Mononuclear cell (primary cell): ENCODE results near the gene RFTN2. TPM values are rescaled to one million over a fixed set of nuclear protein-coding genes. Genes with fewer than 3 reads are reported as not detected.
"Not testable (repeated sequence)": the region's sequence is repeated elsewhere in the genome, so short reads cannot be mapped to it uniquely, and the experiment has no call there.

Source experiments
- H3K27me3 ChIP-seq: 2 replicates; pipeline ENCODE4 v1.6.0; 2011; ENCODE audit warnings: low read length, control low read depth; ENCODE audit not compliant: insufficient read depth
- H3K4me1 ChIP-seq: 2 replicates; pipeline ENCODE4 v1.5.1; 2011; ENCODE audit warnings: mild to moderate bottlenecking, low read length, control low read depth; ENCODE audit not compliant: insufficient read depth
- H3K4me3 ChIP-seq: 2 replicates; pipeline ENCODE4 v1.5.1; 2011; ENCODE audit warnings: mild to moderate bottlenecking, low read length, moderate library complexity
- H3K9me3 ChIP-seq: 2 replicates; pipeline ENCODE4 v1.5.1; 2011; ENCODE audit warnings: low read depth, mild to moderate bottlenecking, control low read depth, low read length
- total RNA-seq: library from RNA; depleted of rRNA; stranded (reverse); fragments of >200 nt; gene quantifications from one replicate; pipeline ENCODE4 v1.2.3, GENCODE V29; 2012

Gene RFTN2
- total RNA-seq, 1 donor, result under 0.01 TPM

GRCh38 chr2:197599285-197599965 lies 76.0 kb downstream of the RFTN2 start:
- H3K27me3 ChIP-seq, result no peaks in the 10 kb centered on the region
- peaks cover 3% of the 10 kb centered on the region for H3K4me1 ChIP-seq
- H3K9me3 ChIP-seq, result no peaks in the 10 kb centered on the region
- H3K4me3 ChIP-seq, result no peak overlapping the region

DNA sequence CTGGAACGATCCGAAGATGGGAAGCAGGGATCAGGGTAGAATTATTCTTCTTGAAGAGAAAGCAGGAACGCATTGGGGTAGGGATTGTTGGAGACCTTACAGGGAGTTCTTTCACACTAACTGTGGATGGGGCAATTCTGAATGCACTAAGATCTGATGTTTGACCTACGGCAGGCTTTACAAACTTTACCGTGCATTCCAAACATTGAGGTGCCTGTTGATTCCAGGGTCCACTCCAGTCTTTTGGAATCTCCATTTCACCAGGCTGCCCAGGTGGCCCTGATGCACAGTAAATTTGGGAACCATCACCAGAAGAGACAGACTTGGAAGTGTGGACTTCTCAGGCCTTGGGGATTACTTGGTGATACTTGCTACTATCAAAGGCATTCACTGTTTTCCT lies 76.9 kb downstream of the RFTN2 start:
- Histone ChIP-seq H3K9me3 (no peaks in the 10 kb centered on the region), H3K4me1 (peaks cover 3% of the 10 kb centered on the region), H3K27me3 (no peaks in the 10 kb centered on the region)

DNA sequence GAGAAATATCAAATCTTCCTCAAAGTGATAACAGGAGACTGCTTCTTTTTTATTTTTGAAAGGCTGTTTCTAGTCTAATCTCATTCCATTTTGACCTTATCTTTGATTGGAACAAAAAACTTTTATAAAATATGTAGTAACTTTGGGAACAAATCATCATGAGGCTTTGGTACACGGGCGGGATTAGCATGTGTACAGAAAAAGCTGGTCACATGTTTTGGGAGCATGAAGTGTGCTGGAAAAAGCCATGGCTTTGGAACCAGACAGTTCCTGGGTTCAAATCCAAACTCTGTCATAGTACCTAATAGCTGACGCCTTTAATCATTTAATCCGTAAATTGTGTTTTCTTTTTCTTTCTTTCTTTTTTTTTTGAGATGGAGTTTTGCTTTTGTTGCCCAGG lies 78.2 kb downstream of the RFTN2 start:
- Histone ChIP-seq H3K9me3 (no peaks in the 10 kb centered on the region), H3K4me1 (peaks cover 3% of the 10 kb centered on the region), H3K27me3 (no peaks in the 10 kb centered on the region), H3K4me3 (no peak overlapping the region)

More for the DNA sequence above, 76.9 kb downstream of the RFTN2 start:
- H3K4me3 ChIP-seq, result no peak overlapping the region

DNA sequence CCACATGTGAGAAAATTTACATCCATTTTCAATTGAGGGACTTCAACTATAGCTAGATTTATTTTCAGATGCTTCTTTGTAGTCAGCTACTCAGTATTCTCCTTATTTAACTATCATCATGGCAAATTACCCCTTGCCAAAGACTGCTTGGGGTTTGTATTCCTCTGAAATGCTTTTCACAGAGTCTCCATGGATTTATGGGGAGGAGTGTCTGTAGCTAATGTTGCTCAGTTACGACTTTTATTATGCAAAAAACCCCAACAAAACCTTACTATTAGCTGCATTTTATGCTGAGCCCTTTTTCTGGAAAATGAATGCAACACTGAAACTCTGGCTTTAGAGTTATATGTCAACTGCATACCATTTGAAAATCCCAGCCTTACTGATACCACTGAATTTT lies 78.6 kb downstream of the RFTN2 start:
- no peaks in the 10 kb centered on the region for H3K9me3 ChIP-seq
- H3K4me1 ChIP-seq, result peaks cover 3% of the 10 kb centered on the region
- H3K4me3 ChIP-seq, result no peak overlapping the region
- no peaks in the 10 kb centered on the region for H3K27me3 ChIP-seq

DNA sequence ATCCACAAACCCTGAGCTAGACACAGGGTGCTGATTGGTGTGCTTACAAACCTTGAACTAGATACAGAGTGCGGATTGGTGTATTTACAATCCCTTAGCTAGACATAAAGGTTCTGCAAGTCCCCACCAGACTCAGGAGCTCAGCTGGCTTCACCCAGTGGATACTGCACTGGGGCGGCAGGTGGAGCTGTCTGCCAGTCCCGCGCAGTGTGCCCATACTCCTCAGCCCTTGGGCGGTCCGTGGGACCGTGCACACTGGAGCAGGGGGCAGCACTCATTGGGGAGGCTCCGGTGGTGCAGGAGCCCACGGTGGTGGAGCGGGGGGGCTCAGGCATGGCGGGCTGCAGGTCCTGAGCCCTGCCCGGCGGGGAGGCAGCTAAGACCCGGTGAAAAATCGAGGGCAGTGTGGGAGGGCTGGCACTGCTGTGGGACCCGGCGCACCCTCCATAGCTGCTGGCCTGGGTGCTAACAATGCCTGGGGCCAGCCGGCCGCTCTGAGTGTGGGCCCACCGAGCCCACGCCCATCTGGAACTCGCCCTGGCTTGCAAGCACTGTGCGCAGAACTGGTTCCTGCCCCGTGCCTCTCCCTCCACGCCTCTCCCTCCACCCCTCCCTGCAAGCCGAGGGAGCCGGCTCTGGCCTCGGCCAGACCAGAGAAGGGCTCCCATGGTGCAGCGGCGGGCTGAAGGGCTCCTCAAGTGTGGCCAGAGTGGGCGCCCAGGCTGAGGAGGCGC lies 83.9 kb downstream of the RFTN2 start:
- Histone ChIP-seq H3K4me1 (no peaks in the 10 kb centered on the region), H3K27me3 (no peaks in the 10 kb centered on the region), H3K4me3 (no peak overlapping the region), H3K9me3 (no peaks in the 10 kb centered on the region)

DNA sequence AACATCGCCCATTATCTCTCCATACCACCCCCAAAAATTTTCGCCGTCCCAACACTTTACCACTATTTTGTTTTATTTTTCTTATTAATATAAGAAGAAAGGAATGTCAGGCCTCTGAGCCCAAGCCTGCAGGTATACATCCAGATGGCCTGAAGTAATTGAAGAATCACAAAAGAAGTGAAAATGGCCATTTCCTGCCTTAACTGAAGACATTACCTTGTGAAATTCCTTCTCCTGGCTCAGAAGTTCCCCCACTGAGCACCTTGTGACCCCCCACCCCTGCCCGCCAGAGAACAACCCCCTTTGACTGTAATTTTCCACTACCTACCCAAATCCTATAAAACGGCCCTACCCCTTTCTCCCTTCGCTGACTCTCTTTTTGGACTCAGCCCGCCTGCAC lies 88.1 kb downstream of the RFTN2 start:
- H3K9me3 ChIP-seq, H3K4me3 ChIP-seq, H3K27me3 ChIP-seq, H3K4me1 ChIP-seq: not testable (repeated sequence)

GRCh38 chr2:197580166-197580565 lies 95.2 kb downstream of the RFTN2 start:
- not testable (repeated sequence) for H3K27me3 ChIP-seq, H3K9me3 ChIP-seq, H3K4me3 ChIP-seq, H3K4me1 ChIP-seq

DNA sequence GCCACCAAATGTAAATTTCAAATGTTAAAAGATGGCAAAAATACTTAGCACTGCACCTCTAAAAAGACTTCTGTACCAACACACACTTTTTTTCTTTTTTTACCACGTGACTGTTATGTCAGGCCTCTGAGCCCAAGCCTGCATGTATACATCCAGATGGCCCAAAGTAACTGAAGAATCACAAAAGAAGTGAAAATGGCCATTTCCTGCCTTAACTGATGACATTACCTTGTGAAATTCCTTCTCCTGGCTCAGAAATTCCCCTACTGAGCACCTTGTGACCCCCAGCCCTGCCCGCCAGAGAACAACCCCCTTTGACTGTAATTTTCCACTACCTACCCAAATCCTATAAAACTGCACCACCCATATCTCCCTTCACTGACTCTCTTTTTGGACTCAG lies 97.1 kb downstream of the RFTN2 start:
- H3K4me1 ChIP-seq, H3K9me3 ChIP-seq, H3K27me3 ChIP-seq, H3K4me3 ChIP-seq: not testable (repeated sequence)

DNA sequence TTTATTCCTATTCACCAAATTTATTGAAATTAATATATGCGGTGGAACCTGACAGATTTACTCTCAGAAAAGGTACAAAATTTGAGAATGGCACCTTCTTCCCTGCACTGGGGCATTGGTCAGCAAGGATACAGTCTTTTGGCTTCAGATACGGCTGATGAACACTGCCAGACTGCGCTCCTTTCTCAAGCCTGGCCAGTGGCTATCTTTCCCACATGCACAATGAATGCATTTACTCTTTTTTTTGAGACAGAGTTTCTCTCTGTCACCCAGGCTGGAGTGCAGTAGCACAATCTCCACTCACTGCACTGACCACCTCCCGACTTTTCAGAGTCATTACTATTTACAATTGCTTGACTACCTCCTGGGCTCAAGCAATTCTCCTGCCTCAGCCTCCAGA lies 97.9 kb downstream of the RFTN2 start:
- no peak overlapping the region for H3K4me3 ChIP-seq
- no peaks in the 10 kb centered on the region for H3K9me3 ChIP-seq
- H3K4me1 ChIP-seq, result no peaks in the 10 kb centered on the region
- H3K27me3 ChIP-seq, result no peaks in the 10 kb centered on the region

GRCh38 chr2:197576631-197577030 lies 98.8 kb downstream of the RFTN2 start:
- no peak overlapping the region for H3K4me3 ChIP-seq
- no peaks in the 10 kb centered on the region for H3K9me3 ChIP-seq
- no peaks in the 10 kb centered on the region for H3K27me3 ChIP-seq
- H3K4me1 ChIP-seq, result no peaks in the 10 kb centered on the region

DNA sequence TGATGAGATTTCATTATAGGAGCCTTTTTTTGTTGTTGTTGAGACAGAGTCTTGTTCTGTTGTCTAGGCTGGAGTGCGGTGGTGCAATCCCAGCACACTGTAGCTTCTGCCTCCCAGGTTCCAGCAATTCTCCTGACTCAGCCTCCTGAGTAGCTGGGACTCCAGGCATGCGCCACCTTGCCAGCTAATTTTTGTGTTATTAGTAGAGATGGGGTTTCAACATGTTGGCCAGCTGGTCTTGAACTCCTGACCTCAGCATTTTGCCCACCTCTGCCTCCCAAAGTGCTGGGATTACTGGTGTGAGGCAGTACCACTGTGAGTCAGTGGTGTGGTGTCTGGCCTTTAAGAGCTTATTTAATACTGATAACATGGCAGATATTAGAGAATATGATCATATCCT lies 99.4 kb downstream of the RFTN2 start:
- Histone ChIP-seq H3K4me3 (no peak overlapping the region), H3K4me1 (no peaks in the 10 kb centered on the region), H3K9me3 (no peaks in the 10 kb centered on the region), H3K27me3 (no peaks in the 10 kb centered on the region)

GRCh38 chr2:197573608-197574007 lies 101.8 kb downstream of the RFTN2 start:
- no peaks in the 10 kb centered on the region for H3K27me3 ChIP-seq
- no peaks in the 10 kb centered on the region for H3K9me3 ChIP-seq
- H3K4me3 ChIP-seq, result no peak overlapping the region
- H3K4me1 ChIP-seq, result no peaks in the 10 kb centered on the region

DNA sequence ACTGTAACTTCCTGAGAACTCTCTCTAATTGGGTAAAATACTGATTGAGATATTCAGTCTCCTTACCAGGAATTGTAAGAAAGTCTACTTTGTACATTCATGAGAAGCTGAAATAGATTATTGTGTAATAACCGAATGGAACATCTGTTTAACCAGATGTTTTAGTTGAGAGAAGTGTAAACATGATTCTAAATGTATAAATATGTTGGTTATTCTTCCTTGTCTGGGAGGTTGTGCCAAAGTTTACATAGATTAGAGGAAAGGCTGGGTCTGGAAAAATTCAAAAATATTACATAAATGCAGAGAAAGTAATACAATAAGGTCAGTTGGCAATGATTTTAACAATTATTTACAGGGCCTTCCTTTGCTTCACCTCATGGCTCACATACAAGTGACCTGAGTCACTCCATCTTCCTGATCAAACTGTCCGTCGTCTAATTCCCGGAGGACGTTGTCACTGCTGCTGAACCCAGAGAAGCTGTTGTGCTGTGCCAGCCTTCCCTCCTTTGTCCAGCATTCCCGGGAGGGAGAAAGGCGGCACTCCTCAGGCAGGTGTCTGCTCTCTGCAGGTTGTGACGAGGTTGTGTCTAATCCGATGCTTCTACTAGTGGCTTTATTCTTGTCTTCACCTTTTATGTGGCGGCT lies 103.6 kb downstream of the RFTN2 start:
- Histone ChIP-seq H3K4me3 (no peak overlapping the region), H3K4me1 (no peaks in the 10 kb centered on the region), H3K27me3 (no peaks in the 10 kb centered on the region), H3K9me3 (no peaks in the 10 kb centered on the region)

- Histone ChIP-seq H3K27me3 (no peaks in the 10 kb centered on the region), H3K4me3 (no peak overlapping the region), H3K9me3 (no peaks in the 10 kb centered on the region), H3K4me1 (peaks cover 4% of the 10 kb centered on the region)
Observed at GRCh38 chr2:197560146-197560665, 115.2 kb downstream of the RFTN2 start.

DNA sequence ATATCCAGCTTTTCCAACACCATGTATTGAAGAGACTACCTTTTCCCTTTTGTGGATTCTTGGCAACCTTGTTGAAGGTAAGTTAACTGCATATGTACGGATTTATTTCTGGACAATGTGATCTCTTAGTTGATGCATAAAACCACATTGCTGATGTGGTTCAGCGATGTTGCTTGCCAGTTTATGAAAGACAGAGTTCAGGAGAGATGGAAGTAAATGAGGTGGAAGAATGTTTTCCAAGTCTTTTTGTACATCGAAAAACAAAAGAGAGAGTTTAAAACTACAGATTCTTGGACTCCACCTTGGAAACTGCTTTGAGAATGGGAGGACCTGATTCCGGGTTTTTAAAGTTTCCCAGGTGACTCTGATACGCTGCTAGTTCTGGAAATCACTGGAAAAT lies 115.7 kb downstream of the RFTN2 start:
- Histone ChIP-seq H3K27me3 (no peaks in the 10 kb centered on the region), H3K4me3 (no peak overlapping the region), H3K9me3 (no peaks in the 10 kb centered on the region), H3K4me1 (peaks cover 4% of the 10 kb centered on the region)
